GM23338 (cell line): ENCODE results near the gene TMTC2.

Source experiments
- EZH2 ChIP-seq: fragments of 200-600 bp; sonication (generic); IDR thresholded peaks from one replicate; pipeline ENCODE4 v1.8.0; 2017; ENCODE audit warnings: antibody characterized with exemption, mild to moderate bottlenecking, low read depth; ENCODE audit not compliant: unreplicated experiment
- EZH2phosphoT487 ChIP-seq: fragments of 200-600 bp; sonication (generic); IDR thresholded peaks from one replicate; pipeline ENCODE4 v1.8.1; 2018; ENCODE audit warnings: antibody characterized with exemption; ENCODE audit not compliant: unreplicated experiment
- JUNB ChIP-seq: IDR thresholded peaks from one replicate; pipeline ENCODE4 v1.6.1; 2016; ENCODE audit warnings: antibody characterized with exemption; ENCODE audit not compliant: unreplicated experiment
- POLR2AphosphoS5 ChIP-seq: IDR thresholded peaks from 2 replicates; pipeline ENCODE4 v1.6.1; 2016; ENCODE audit warnings: antibody characterized with exemption, low read depth
- REST ChIP-seq: IDR thresholded peaks from one replicate; pipeline ENCODE4 v1.6.1; 2018; ENCODE audit warnings: antibody characterized with exemption; ENCODE audit not compliant: unreplicated experiment
- ZNF114 ChIP-seq: fragments of 250-450 bp; sonication (Bioruptor Pico); IDR thresholded peaks from 2 replicates; pipeline ENCODE4 v1.5.0; 2020; ENCODE audit warnings: mild to moderate bottlenecking, moderate library complexity
- TF ChIP-seq, protein P1 (sequence below), 2 experiments: fragments of 200-600 bp in 1 of 2; sonication (generic) in 1 of 2; conservative IDR thresholded peaks; 2 replicates each; pipeline versions ENCODE4 v1.5.1 to v1.6.1; 2016 to 2017; ENCODE audit warnings: antibody characterized with exemption in 2 of 2, low read depth in 2 of 2, mild to moderate bottlenecking in 2 of 2, moderate library complexity in 1 of 2

GRCh38 chr12:82714427-82714826 is 27.7 kb downstream of the TMTC2 start:
- TF ChIP-seq ZNF114 (no peak), JUNB (no peak), REST (no peak), POLR2AphosphoS5 (no peak), EZH2phosphoT487 (no peak), EZH2 (no peak)
- TF ChIP-seq, protein P1, sequence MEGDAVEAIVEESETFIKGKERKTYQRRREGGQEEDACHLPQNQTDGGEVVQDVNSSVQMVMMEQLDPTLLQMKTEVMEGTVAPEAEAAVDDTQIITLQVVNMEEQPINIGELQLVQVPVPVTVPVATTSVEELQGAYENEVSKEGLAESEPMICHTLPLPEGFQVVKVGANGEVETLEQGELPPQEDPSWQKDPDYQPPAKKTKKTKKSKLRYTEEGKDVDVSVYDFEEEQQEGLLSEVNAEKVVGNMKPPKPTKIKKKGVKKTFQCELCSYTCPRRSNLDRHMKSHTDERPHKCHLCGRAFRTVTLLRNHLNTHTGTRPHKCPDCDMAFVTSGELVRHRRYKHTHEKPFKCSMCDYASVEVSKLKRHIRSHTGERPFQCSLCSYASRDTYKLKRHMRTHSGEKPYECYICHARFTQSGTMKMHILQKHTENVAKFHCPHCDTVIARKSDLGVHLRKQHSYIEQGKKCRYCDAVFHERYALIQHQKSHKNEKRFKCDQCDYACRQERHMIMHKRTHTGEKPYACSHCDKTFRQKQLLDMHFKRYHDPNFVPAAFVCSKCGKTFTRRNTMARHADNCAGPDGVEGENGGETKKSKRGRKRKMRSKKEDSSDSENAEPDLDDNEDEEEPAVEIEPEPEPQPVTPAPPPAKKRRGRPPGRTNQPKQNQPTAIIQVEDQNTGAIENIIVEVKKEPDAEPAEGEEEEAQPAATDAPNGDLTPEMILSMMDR (conservative IDR thresholded peaks at IDR 0.05; ENCODE audit: low read depth in 2 of 2) = no peak
